ENCODE results near the gene DOK7. TPM values are rescaled to one million over a fixed set of nuclear protein-coding genes. Genes with fewer than 3 reads are reported as not detected.

The DOK7 gene
- total and polyA plus RNA-seq, 8 donors, result 0.37 to 8.1 (median 4.3) TPM; not detected in 1

GRCh38 chr4:3515646-3516045 is 52.5 kb downstream of the DOK7 start:
- Histone ChIP-seq H3K27me3 (no peaks in the 10 kb centered on the region), H3K36me3 (peaks cover 84 to 100% (median 99%) of the 10 kb centered on the region in 4 donors), H3K4me3 (no peak overlapping the region), H3K4me1 (no peaks in the 10 kb centered on the region), H3K27ac (no peak overlapping the region), H3K9me3 (no peaks in the 10 kb centered on the region)
- DNase-seq, result no peak
- WGBS, 5 donors, result 73 to 83% (median 82%) methylated on average over 12 to 15 of the region's 15 CpGs
- no peak for TF ChIP-seq POLR2AphosphoS5 (IDR thresholded peaks at IDR 0.05)
- no peak for TF ChIP-seq EP300 (IDR thresholded peaks at IDR 0.05)
- no peak for TF ChIP-seq POLR2A (IDR thresholded peaks at IDR 0.05)
- no peak for TF ChIP-seq CTCF (IDR thresholded peaks at IDR 0.05)
- intact Hi-C loops (cut with DNase I; ENCODE audit: low total_unique reads), result no loop called here

GRCh38 chr4:3516061-3516835 is 53.1 kb downstream of the DOK7 start:
- no peak overlapping the region for H3K4me3 ChIP-seq
- no peaks in the 10 kb centered on the region for H3K9me3 ChIP-seq
- H3K36me3 ChIP-seq, result peaks cover 88 to 100% (median 99%) of the 10 kb centered on the region in 4 donors
- 87 to 90% (median 89%) methylated on average over 29 to 32 of the region's 32 CpGs for WGBS, 5 donors
- H3K27ac ChIP-seq, result no peak overlapping the region
- no peaks in the 10 kb centered on the region for H3K4me1 ChIP-seq
- intact Hi-C loops (cut with DNase I; ENCODE audit: low total_unique reads), result no loop called here
- H3K27me3 ChIP-seq, result no peaks in the 10 kb centered on the region
- DNase-seq, result no peak
- no peak for TF ChIP-seq EP300 (IDR thresholded peaks at IDR 0.05)
- no peak for TF ChIP-seq CTCF (IDR thresholded peaks at IDR 0.05)
- no peak for TF ChIP-seq POLR2AphosphoS5 (IDR thresholded peaks at IDR 0.05)

GRCh38 chr4:3516836-3517730 is 54.0 kb downstream of the DOK7 start:
- WGBS, 5 donors, result 90 to 95% (median 93%) methylated on average over 18 to 29 of the region's 29 CpGs
- no peaks in the 10 kb centered on the region for H3K27me3 ChIP-seq
- TF ChIP-seq POLR2AphosphoS5 (IDR thresholded peaks at IDR 0.05), result no peak
- TF ChIP-seq EP300 (IDR thresholded peaks at IDR 0.05), result no peak
- TF ChIP-seq POLR2A (IDR thresholded peaks at IDR 0.05), result no peak
- TF ChIP-seq CTCF (IDR thresholded peaks at IDR 0.05), result no peak
- H3K9me3 ChIP-seq, result no peaks in the 10 kb centered on the region
- H3K4me1 ChIP-seq, result no peaks in the 10 kb centered on the region
- no peak for DNase-seq
- H3K27ac ChIP-seq, result no peak overlapping the region
- intact Hi-C loops (cut with DNase I; ENCODE audit: low total_unique reads), result no loop called here
- H3K4me3 ChIP-seq, result no peak overlapping the region
- H3K36me3 ChIP-seq, result peaks cover 92 to 100% (median 100%) of the 10 kb centered on the region in 4 donors

- Histone ChIP-seq H3K9me3 (no peaks in the 10 kb centered on the region), H3K27me3 (no peaks in the 10 kb centered on the region), H3K4me3 (no peak overlapping the region), H3K36me3 (peaks cover 91 to 100% (median 100%) of the 10 kb centered on the region in 4 donors), H3K4me1 (no peaks in the 10 kb centered on the region), H3K27ac (no peak overlapping the region)
- intact Hi-C loops (cut with DNase I; ENCODE audit: low total_unique reads), result no loop called here
- TF ChIP-seq POLR2AphosphoS5 (IDR thresholded peaks at IDR 0.05) (no peak), POLR2A (IDR thresholded peaks at IDR 0.05) (no peak), CTCF (IDR thresholded peaks at IDR 0.05) (no peak), EP300 (IDR thresholded peaks at IDR 0.05) (no peak)
- no peak for DNase-seq
- 94 to 98% (median 95%) methylated on average over 34 to 49 of the region's 49 CpGs for WGBS, 5 donors
Observed at GRCh38 chr4:3517731-3518510, 54.8 kb downstream of the DOK7 start.
